ENCODE data around the gene FRMD3.

Gene FRMD3

DNA sequence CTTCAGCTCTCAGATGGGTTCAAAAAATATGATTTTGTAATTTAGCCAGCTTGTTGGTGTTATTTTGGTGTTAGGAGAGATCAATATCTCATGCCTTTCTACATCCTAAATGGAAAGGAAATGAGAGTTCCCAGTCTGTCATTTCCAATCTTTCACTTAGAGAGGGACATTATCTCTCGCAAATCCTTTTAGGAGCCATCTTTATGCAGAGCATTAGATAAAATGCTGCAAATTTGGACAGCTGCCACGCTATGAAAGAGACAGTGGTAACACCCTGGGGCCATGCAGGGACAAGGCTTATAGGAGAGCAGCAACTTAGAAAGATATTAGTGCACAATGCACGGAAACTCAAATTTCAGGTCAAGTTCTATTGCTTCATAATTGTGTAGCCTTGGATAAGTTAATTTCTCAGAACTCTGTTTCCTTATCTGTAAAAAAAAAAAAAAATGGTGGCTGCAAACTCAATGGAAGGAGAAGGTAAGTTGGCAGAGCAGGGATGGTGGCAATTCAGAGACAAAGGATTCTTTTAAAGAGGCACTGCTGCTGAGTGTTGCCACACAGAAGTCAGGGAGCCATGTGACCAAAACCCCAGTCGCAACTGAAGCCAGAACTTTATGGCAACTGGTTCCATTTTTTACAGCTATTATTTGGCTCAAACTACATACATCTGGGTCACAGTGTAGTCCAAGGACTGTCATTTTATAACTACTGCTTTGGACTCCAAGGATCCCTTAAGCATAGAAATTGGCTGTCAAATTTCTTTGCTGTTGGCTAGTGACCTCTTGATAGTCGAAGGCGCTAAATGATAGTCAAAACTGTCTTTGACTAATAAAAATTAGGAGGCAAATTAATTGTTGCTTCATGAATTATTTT is 210.2 kb downstream of the FRMD3 start:
- no peak for DNase-seq

DNA sequence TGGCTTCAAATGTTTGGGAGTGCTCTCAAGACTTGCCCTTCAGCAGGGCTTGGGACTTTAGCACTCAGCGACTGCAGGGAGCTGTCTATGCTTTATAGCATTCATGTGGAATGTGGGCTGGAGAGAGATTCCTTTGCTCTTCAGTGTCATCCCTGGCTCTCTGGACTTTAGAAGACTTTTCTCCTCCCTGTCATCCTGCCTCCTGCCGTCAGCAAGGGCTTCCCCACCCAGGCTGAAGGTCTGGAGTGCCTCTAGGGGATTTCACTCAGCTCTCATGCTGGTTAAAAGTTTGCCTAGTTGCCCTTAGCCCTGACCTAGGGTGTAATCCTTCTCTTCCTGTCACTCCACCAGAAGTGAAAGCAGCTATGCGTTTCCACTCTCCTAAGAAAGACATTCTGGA is 210.9 kb downstream of the FRMD3 start:
- no peak for DNase-seq

DNA sequence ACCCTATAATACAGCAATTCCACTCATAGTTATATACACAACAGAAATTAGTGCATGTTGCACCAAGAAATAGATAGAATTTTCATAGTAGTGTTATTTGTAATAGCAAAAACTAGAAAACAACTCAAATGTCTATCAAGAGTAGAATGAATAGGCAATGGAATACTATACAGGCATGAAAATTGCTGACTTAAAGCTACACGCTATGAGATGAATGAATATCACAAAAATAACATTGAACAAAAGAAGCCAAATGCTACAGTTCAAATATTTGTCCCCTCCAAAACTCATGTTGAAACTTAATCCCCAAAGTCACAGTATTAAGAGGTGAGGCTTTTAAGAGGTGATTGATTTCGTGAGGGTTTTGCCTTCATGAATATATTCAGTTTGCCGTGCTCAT is 215.1 kb downstream of the FRMD3 start:
- no peak for DNase-seq

DNA sequence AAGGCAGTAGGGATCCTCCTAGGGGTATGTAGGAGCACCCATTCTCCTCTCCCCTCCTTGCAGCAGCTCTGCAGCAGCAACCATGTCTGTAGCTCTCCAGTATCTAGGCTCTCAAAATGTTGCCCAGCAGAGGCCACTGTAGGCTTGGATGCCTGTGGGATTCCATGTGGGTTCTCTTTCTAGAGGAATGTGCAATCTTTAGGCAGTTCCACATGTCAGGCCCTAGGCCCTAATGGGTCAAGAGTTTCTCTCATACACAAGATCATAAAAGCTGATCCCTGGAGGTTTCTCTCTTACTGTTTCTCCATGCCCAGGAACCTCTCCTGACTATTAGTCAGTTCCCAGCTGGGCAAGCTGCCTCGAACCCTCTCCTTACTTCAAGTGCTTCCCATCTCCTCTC is 215.8 kb downstream of the FRMD3 start:
- DNase-seq, result no peak

DNA sequence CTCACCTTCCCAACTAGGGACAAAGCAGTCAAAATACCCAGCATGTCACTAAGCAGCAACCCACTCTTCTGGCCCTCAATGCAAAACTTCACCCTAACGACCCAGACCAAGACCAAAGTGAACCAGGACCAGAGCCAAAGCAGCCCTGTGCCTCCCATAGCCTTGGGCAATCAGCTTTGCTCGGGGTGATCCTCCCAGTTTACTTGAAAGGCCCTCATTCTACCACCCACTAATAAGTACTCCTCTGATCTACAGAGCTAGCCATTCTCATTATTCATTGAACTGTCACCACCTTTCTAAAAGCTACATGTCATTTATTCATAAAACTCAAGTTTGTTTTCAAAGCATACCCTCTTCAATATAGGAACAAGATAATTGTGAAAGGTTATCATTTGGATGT is 221.0 kb downstream of the FRMD3 start:
- no peak for DNase-seq

DNA sequence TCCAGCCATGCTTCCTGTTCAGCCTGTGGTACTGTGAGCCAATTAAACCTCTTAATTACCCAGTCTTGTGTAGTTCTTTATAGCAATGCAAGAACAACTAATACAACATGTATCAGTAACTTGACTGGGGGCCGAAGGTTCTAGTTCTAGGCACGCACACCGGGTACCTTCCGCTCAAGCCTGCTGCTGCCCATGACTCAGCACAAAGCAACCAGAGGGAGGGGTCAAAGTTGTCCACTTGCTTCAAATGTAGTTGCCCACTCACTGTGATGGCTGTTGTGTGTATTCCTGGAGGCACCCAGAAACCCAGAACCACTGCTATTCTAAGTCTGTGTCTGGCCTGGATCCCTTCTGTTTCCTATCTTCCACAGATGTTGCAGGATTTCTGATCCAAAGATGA is 222.6 kb downstream of the FRMD3 start:
- DNase-seq, result no peak

DNA sequence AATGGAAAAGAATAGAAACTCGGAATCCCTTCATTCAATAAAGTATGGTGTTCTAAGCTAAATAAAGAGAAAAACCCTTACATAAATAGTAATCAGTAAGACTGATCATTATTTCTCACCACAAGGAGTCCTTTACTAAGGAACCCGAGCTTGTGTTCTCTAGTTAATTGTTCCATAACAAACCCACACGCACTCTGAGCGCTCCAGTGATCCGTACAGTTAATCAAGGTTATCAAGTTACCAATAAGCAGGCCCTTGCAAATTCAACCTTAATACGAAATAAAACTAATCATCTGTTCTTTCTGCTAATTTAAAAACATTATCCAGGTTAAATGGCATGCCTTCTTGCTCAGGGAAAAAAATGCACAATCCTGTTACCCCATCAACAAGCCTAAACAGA is 224.4 kb downstream of the FRMD3 start:
- no peak for DNase-seq

DNA sequence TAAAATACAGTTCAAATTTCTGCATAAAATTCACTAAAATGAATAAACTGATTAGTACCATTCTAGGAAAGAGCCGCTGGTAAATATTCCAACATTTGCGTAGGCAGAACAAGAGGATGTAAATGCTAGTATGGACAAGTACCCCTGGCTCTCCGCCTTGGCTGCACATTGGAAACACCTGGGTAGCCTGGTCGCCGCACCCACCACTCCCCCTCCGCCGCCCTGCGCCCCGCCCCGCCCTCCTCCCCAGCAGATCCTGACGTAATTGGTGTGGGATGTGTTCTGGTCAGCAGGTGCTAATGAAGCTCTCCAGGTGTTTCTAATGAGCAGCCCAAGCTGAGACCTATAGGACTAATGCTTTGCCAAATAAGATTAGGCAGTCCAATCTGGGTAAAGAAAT is 225.7 kb downstream of the FRMD3 start:
- DNase-seq, result no peak

DNA sequence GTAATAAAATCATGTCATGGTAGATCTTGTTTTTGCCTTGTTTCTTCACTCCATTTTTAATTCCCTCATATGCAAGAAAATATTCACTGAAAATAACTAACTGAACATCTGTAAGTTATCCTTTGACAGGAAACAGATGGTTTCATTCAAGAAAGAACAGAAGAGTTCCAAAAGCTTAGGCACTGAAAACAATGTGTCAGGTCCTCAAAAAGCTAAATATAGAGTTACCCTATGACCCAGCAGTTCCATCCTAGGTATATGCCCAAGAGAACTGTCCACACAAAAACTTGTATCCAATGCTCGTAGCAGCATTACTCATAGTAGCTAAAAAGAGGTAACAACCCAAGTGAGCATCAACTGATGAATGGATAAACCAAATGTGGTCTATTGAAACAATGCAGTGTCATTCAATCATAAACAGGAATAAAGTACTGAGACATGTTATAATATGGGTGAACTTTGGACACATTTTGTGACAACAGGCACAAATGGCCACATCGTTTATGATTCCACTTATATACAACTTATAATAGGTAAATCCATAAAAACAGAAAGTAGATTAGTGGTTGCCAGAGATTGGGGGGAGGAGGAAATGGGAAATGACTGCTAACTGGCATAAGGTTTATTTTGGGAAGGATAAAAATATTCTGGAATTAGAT is 231.0 kb downstream of the FRMD3 start:
- no peak for DNase-seq

DNA sequence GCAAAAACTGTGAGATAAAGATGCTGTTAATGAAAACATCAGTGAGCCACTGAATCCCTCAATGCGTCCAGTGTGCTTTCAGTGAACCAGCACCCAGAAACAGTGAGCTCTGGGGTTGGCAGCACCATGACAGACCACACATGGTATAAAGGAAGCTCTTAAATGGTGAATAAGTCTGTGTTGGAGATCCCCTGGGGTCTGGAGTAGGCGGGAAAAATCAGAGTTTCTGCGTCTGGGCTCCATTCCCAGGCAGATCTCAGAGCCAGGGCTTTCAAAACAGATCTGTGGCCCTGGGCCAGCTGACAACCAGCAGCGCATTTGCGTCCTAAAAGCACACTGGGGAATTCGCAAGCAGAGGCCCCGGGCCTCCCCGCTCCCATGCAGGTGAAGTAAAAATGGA is 233.5 kb downstream of the FRMD3 start:
- DNase-seq, result peak in 11 of 14 donors; percentile 18 to 76 (median 58)

DNA sequence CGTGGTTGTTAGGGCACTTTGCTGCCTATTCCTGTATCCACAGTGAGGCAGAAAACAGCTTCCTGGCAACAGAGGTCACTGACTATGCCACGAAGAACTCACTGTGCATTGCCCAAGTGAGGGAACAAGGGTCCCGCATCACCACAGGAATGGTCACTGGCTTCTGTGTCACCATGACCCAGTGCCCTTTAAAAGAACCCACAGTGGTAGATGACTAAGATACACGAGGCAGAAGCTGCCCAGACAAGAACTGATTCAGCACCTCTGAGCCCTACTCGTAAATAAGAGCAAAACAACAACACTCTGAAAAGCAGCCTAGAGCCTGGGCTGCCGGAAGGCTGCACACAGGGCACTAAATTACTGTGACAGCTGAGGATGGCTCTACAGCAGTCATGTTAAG is 238.6 kb downstream of the FRMD3 start:
- peak in 3 of 14 donors; percentile 14 to 72 (median 39) for DNase-seq

DNA sequence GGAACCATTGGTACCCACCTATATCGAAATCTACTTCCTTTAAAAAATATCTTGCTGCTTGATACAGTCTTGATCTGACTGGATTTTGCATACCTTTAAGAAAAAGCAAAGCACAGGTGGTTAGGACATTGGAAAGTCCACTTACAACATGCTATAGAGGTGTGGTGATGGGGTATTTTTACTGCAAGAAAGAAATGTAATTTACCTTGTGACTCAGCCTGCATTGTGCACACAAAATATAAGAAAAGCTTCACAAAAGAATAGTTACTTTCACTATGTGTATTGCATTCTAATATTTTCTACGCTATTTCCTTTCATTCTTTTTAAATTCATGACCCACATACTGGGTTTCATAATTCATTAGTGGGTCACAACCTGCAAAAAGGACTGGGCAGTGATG is 239.1 kb downstream of the FRMD3 start:
- DNase-seq, result no peak

DNA sequence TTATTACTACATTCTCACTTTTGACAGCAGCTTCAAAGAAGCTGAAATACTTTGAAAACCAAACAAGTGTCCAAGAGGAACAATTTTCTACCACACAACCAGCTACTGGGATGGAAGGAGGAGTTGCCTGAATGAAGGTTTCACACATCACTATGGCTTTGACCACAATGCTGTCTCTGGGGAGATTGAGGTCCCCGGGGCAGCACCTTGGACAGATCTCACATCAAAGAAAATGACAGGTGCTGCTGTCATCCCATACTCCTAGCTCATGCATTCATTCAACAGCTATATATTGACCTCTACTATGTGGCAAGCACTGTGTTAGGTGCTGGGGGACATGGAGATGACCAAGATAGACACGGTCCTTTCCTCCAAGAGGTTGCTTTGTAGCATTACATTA is 242.1 kb downstream of the FRMD3 start:
- no peak for DNase-seq

DNA sequence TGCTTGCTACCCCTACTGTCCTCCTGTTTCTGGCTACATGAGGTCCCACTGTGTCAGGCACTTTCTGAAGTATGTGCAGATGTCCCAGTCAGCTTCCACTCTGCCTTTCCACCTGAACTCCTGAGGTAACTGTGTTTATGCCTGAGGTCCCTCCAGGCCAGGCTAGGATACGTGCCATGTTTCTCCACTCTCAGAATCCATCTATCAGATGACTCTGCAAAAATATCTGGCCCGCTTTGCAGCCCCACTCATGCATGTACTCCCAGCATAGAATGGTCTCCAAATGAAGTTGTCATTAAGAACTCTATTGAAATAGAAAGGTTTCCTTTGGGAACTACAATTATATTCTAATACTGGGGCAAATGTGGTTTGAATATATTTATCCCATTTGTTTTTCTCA is 243.4 kb downstream of the FRMD3 start:
- no peak for DNase-seq

DNA sequence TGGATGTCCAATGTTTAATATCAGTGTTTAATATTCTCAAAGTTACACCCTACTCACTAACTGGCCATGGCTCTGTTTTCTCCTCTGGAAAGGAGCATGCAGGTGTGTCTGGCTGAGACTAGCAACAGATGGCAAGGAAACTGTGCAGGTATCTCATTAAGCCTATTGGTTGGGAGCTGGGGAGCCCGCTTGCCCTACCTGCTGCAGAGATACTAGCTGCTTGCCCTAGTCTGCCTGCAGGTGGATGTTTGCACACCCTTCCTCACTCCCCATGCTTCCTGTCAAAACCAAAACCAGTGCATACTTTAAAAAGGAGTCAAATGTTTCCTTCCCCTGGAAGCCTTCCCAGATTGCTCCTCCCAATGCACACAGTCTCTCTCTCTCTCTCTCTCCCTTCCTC is 247.0 kb downstream of the FRMD3 start:
- no peak for DNase-seq

DNA sequence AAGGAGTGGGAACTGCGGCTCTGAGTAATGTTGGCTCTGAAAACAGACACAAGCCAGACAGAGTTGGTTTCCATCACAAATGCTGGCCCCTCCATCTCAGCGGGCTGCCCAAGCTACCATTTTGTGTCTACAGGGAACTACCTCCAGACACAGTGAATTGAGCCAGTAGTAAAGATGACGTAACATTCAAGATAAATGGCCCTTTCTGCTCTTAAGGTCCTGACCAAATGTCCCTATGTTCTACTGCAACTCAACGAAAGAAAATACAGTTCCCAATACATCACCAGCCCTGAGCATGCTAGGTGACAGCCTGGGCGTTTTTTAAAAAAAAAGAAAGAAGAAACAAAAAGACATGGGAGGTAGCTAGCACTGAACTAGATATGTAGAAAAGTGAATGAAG is 247.5 kb downstream of the FRMD3 start:
- no peak for DNase-seq

DNA sequence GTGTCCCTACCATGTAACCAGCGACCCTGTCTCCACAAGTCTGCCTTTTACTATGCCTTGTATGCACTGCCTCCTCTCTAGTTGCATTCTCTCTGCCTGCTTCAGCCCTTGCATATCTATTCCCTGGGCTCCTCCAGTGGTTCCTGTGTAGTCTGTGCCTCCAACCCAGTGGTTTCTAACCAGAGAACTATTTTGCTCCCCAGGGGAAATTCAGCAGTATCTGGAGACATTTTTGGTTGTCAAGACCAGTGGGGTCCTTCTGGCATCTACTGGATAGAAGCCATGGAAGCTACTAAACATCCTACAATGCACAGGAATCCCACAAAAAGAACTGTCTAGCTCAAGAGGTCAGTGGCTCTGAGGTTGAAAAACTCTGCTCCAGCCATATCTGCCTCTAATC is 251.2 kb downstream of the FRMD3 start:
- no peak for DNase-seq

DNA sequence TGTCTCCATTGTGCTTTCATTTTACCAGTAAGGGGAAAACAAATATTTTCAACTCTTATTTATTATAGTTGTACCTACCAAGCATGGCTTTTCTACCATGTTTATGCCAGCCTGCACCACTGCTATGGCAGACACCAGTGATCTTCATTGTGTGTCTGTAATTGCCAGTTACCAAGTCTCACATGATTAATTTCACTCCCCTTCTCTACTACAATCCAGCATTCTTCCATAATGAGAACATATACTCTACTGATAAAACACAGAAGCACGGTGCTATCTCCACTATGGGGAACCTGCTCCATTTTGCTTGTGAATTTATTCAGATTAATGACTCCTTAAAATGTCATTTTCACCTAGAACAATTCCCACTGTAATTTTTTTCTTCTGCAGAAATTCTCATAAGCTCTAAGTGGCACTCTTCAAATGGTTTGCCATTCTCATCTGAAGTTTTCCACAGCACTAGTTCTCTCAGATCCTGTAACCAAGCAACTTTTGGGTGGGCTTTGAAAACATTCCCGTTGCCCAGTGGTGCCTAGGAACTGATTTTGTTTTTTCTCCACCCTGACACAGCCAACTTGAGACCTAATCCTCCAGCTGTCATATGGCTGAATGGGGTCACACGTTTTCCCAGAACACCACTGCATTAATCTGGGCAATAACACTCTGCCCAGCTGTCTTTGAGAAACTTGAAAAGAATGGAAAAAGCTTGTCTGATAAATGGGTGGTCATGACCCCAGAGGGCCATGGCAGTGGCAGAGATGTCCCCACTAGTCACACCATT is 252.6 kb downstream of the FRMD3 start:
- DNase-seq, result peak in 3 of 14 donors; percentile 24 to 47 (median 45)

DNA sequence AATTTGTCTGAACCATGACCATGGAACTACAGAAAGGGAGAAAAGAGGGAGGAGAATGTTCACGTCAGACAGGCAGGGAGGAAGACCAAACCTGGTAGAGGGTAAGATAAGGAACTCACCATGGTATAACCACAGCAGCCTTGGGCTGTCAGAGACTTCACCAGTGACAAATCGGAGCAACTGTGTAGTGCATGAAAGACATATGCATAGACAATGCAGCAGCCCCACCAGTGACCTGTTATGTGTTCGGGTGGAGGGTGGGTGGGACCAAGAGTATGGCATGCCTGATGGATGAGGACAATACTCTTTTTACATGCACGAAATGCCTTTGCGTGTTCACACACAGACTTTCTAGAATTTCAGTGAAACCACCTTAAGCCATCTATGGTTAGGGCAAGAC is 253.5 kb downstream of the FRMD3 start:
- DNase-seq, result no peak

DNA sequence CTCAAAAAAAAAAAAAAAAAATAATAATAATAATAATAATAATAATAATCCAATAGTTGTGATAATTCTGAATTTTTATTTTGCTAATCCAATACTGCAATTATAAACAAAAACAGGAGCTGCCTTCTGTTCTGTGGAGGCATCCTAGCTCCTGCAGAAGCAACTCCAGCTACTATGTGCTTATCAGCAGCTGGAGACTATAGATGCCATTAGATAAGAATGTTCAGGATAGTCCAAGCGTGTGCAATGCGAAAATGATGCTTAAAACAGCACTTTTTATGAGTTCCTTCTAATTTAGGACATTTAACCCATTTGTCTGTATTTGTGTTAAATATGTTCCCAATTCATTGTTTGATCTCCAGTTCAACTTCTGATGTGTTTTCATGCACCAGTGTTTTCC is 254.7 kb downstream of the FRMD3 start:
- DNase-seq, result no peak

DNA sequence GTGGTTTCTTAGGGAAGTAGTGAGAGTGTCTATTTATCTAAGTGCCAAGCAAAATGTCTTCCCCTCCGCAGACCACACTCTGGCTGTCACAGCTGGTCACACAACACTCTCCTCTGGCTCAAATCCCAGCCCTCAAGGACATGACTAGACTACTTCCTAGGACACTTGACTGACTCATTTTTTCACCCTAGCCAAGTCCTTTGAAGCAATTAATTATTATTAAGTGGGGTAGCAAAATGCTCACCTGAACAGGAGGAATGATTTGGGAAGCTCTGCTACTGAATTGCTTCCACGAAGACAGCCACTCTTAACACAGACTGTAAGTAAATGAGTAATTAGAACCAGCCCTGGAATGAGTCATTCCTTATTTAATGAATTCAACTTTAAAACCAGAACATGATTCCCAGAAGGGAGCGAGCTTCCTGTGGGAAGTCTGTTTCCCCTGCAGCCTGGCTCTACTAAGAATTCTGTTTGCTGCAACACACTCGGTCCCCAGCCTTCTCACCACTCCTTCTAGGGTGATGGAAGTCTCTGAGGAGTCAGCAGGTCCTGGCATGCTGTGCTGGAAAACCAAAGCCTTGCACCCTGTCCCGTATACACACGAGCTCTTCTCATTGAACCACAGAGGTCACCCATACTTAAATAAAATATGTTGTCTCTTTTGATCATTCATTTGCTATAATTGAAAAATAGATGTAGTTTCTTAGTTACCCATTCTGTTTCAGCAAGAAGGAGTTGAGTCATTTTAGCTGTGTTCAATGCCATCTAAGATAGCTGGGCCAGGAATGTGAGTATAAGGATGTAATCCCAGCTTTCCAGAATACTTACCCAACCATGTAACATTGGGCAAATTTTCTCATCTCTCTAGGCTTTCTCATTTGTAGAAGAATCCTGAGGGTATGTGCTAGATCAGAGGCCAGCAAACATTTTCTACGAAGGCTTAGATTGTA is 256.6 kb downstream of the FRMD3 start:
- DNase-seq, result peak in 2 of 14 donors; percentile 18 to 65

DNA sequence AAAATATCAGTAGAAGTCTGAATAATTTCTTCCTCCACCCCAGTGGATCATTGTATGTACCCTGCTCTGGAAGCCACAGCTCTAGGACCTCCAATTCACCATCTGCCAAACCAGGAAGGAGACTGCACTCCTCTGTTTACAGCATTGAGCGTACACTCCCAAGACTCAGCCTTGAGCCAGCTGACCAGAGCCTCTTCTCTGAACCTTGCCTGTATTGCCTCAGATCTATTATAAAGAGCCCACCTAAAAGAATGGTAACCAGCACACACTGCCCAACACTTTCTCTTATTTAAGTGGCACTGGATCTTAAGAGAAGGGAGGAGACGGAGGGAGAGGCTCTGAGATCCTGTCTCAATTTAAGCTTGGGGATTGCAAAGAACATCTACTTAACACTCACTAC is 257.4 kb downstream of the FRMD3 start:
- no peak for DNase-seq

Data from C1 segment of cervical spinal cord (tissue), 14 donors.